Measurements from ENCODE around the gene PBX1.

PBX1 gene

DNA sequence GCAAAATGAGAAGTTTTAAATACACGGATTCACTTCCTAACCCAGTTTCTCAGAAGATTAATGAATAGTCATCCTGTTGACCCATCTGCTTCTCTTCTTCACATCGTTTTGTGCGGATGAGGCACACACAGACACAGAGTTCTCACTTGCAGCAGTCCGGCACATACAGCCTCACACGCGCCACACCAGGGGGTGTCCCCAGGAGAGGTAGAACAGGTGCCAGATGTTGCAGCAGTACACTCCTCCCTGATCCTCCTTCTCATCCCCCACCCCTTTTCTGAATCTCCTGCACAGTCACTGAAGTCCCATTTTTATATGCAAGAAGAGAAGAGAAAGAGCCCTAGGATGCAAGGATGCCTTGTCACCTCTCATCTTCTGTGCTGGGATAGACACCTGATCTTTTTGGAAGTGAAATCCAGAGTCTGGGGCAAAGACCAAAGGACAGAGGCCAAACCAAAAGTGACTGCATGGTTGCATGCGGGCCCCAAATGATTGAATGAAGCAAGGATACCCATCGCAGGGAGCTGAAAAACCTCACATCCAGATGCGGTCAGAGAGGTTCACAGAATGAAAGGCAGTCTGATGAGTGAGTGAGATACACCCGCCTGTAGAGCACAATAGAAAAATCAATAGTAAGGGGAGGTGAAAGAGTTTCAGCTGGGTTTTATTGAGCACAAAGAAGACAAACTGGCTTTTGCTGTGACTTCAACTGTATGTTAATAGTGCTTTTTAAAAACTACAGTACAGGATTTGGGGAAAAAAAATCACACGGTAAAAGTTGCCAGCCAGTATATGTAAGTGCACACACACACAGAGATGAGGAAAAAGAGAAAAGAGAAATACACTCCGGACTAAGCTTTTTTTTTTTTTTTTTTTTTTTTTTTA lies 28.9 kb downstream of the PBX1 start:
- TF ChIP-seq, protein P1, sequence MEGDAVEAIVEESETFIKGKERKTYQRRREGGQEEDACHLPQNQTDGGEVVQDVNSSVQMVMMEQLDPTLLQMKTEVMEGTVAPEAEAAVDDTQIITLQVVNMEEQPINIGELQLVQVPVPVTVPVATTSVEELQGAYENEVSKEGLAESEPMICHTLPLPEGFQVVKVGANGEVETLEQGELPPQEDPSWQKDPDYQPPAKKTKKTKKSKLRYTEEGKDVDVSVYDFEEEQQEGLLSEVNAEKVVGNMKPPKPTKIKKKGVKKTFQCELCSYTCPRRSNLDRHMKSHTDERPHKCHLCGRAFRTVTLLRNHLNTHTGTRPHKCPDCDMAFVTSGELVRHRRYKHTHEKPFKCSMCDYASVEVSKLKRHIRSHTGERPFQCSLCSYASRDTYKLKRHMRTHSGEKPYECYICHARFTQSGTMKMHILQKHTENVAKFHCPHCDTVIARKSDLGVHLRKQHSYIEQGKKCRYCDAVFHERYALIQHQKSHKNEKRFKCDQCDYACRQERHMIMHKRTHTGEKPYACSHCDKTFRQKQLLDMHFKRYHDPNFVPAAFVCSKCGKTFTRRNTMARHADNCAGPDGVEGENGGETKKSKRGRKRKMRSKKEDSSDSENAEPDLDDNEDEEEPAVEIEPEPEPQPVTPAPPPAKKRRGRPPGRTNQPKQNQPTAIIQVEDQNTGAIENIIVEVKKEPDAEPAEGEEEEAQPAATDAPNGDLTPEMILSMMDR (IDR thresholded peaks at IDR 0.05; ENCODE audit: low read depth, low read length, missing control alignments), result no peak
- DNase-seq (ENCODE audit: low read depth), result no peak
- in situ Hi-C loops (cut with HindIII; ENCODE audit: low sequenced_read_pairs), result no loop called here
- H3K4me3 ChIP-seq (ENCODE audit: low read depth, low read length), result no peak overlapping the region

DNA sequence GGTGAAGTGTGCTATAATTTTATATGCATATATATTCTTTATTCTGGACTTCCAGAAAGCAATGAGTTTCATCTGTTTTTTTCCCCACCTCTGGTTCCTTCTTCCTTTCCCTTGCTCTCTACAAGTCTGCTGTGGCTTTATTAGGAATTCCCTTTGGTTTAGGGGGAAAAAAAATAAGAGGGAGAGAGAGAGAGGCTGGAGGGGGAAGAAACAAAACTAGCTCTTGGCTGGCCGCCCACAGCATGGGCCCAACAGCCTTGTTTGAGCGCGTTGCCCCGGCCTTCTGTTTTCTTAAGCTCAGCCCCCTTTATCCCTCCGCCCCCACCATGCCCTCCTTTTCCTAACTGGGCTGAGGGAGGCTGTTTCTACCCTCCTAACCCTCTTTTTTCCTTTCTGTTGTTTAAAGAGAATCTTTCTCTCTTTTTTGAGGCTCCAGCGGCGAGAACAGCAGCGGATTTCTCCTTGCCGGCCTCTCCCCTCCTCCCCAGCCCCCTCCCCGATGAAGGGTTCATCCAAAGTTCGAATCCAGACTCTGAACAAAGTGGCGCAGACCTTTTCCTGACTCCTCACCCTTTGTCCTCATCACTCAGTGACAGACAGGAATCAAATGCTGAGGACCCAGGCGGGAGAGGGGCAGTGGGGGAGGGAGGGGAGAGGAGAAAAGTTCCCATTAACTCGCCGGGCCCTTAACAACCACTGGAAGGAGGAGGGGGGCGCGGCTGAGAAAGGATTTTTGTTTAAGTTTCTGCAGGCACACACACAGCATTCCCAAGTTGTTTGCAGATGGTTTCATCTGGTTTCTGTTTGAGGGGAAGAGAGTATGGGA lies 29.7 kb downstream of the PBX1 start:
- TF ChIP-seq, protein P1 (IDR thresholded peaks at IDR 0.05; ENCODE audit: low read depth, low read length, missing control alignments), result no peak
- peak overlapping the region; percentile 25 for H3K4me3 ChIP-seq (ENCODE audit: low read depth, low read length)
- in situ Hi-C loops (cut with HindIII; ENCODE audit: low sequenced_read_pairs), result no loop called here
- peak; percentile 72 for DNase-seq (ENCODE audit: low read depth)

DNA sequence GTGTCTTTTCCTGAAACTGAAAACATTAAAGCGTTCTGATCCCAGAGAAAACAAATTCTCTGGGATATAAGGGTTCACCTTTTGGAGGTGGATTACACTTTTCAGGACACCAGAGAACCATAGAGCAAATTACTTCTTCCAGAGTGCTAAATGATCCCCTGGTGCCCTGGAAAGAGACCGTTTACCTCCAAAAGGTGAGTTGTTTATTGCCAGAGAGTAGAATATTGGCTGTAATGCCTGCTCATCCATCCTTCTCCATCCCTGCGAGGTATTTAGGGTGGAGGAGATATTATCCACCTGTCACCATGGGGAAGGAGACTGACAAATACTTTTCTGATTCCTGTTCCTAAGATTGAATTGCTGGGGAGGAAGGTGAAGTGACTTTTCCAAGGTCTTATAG lies 30.4 kb downstream of the PBX1 start:
- in situ Hi-C loops (cut with HindIII; ENCODE audit: low sequenced_read_pairs), result no loop called here
- H3K4me3 ChIP-seq (ENCODE audit: low read depth, low read length), result no peak overlapping the region
- TF ChIP-seq, protein P1 (IDR thresholded peaks at IDR 0.05; ENCODE audit: low read depth, low read length, missing control alignments), result no peak
- DNase-seq (ENCODE audit: low read depth), result no peak

DNA sequence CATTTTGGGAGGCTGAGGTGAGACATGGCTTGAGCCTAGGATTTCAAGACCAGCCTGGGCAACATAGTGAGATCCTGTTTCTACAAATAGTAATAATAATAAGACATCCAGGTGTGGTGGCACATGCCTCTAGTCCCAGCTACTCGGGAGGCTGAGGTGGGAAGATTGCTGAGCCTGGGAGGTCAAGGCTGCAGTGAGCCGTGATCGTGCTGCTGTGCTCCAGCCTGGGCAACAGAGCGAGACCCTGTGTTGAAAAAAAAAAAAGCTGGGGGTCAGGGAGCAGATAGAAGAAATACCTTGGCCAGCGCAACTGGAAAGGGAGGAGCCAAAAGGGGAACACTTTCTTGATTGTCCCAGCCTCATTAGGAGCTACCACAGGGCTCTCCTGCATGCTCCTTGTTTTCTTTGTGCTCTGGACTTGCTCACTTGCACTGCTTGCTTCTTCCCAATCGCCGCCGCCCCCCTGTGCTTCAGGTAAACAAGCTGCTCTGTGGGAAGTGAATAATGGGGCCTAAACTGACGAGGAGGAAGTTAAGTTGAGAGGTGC lies 31.1 kb downstream of the PBX1 start:
- no peak overlapping the region for H3K4me3 ChIP-seq (ENCODE audit: low read depth, low read length)
- no peak for DNase-seq (ENCODE audit: low read depth)
- TF ChIP-seq, protein P1 (IDR thresholded peaks at IDR 0.05; ENCODE audit: low read depth, low read length, missing control alignments), result no peak
- in situ Hi-C loops (cut with HindIII; ENCODE audit: low sequenced_read_pairs), result no loop called here

DNA sequence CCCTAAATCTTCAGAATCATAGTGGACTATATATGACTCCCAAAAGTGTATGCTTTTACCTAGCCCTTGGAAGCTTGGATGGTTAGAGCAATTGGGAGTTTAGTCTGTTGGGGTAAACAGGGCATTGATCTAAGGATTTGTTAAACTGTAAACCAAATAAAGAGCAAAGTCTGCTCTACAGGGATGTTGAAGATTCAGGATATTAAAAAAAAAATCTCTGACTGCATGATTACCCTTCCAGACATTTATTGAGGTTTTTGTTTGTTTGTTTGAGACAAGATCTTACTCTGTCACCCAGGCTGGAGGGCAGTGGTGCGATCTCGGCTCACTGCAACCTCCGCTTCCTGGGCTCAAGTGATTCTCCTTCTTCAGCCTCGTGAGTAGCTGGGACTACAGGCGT lies 31.6 kb downstream of the PBX1 start:
- H3K4me3 ChIP-seq (ENCODE audit: low read depth, low read length), result no peak overlapping the region
- TF ChIP-seq, protein P1 (IDR thresholded peaks at IDR 0.05; ENCODE audit: low read depth, low read length, missing control alignments), result no peak
- no peak for DNase-seq (ENCODE audit: low read depth)
- in situ Hi-C loops (cut with HindIII; ENCODE audit: low sequenced_read_pairs), result no loop called here

DNA sequence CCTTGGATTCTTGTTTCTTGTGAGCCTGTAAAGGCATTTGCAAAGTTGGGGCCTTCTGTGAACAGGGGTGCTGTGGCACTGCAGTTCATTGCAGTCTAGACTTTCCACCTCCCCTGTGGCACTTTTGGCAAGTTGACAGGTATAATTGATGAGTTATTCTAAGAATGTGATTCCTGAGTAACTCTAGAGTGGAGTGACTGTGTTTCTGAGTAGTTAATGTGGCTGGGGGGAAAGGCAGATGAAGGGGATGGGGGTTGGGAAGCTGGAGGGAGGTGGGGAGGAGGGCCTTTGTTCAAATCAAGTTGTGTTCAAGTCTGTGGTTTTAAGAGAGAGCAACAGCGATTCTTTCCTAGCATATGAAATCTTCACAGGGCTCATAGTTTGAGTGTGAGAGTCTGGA lies 32.9 kb downstream of the PBX1 start:
- TF ChIP-seq, protein P1 (IDR thresholded peaks at IDR 0.05; ENCODE audit: low read depth, low read length, missing control alignments), result no peak
- in situ Hi-C loops (cut with HindIII; ENCODE audit: low sequenced_read_pairs), result no loop called here
- H3K4me3 ChIP-seq (ENCODE audit: low read depth, low read length), result no peak overlapping the region
- DNase-seq (ENCODE audit: low read depth), result peak; percentile 59
